PC-3 (cell line): ENCODE results near the gene DICER1.

Experiments
- EZH2 ChIP-seq: fragments of 300-600 bp; sonication (generic); IDR thresholded peaks from one replicate; pipeline ENCODE4 v1.6.1; 2017; ENCODE audit warnings: antibody characterized with exemption, mild to moderate bottlenecking, low read length; ENCODE audit not compliant: unreplicated experiment
- EZH2phosphoT487 ChIP-seq: fragments of 300-600 bp; sonication (generic); IDR thresholded peaks from 2 replicates; pipeline ENCODE4 v1.6.1; 2018; ENCODE audit warnings: mild to moderate bottlenecking, antibody characterized with exemption, low read length, borderline replicate concordance
- TF ChIP-seq, protein P1 (sequence below): fragments of 300-600 bp; sonication (generic); conservative IDR thresholded peaks from 2 replicates; pipeline ENCODE4 v1.5.1; 2017; ENCODE audit warnings: antibody characterized with exemption, low read depth, mild to moderate bottlenecking, low read length

DNA sequence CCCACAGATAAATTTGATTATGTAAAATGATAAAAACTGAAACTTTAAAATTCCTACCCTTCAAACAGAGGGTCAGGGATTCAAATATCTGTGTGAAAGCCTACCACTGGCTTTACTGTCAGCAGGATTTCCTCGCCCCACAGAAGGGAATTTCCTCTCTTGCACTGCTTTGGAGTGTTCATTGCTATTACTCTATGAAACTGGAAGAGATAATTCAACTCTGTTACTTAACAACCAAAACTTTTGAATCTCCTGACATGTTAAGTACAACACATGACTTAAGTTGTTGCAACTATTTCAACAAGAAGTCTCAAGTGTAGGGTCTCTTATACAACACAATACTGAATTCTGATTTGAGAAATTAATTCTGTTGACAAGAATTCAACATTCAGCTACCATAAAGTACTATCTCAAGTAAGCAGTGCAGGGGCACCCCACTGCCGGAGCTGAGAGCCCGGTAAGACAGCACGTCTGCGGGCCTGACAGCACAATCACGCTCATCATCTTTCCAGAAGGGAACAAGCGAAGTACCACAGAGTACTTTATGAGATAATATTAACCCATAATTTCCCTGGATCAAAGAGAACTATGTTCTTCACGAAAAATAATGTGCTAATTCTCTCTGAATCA lies 22.9 kb downstream of the DICER1 start:
- TF ChIP-seq EZH2, result no peak
- TF ChIP-seq, protein P1, sequence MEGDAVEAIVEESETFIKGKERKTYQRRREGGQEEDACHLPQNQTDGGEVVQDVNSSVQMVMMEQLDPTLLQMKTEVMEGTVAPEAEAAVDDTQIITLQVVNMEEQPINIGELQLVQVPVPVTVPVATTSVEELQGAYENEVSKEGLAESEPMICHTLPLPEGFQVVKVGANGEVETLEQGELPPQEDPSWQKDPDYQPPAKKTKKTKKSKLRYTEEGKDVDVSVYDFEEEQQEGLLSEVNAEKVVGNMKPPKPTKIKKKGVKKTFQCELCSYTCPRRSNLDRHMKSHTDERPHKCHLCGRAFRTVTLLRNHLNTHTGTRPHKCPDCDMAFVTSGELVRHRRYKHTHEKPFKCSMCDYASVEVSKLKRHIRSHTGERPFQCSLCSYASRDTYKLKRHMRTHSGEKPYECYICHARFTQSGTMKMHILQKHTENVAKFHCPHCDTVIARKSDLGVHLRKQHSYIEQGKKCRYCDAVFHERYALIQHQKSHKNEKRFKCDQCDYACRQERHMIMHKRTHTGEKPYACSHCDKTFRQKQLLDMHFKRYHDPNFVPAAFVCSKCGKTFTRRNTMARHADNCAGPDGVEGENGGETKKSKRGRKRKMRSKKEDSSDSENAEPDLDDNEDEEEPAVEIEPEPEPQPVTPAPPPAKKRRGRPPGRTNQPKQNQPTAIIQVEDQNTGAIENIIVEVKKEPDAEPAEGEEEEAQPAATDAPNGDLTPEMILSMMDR, result no peak
- TF ChIP-seq EZH2phosphoT487, result no peak
